ENCODE measurements around the gene MS4A10. TPM values are rescaled to one million over a fixed set of nuclear protein-coding genes. Genes with fewer than 3 reads are reported as not detected.

MS4A10 gene
- total and polyA plus RNA-seq, 2 donors (not counting 1 experiment from before 2014, with no cell fraction given): not detected

- Histone ChIP-seq H2AFZ (ENCODE audit: insufficient read depth, low read depth, low read length, poor library complexity, severe bottlenecking) (no peak overlapping the region), H3K9ac (ENCODE audit: low read length) (no peak overlapping the region), H3K4me1 (ENCODE audit: control insufficient read depth in 2 of 2, insufficient read depth in 2 of 2, low read length in 2 of 2) (no peaks in the 10 kb centered on the region), H3K27me3 (replicated peaks in 1 of 4; ENCODE audit: control extremely low read depth in 1 of 4, control insufficient read depth in 3 of 4, insufficient read depth in 4 of 4, low read length in 3 of 4) (no peaks in the 10 kb centered on the region), H3K27ac (ENCODE audit: low read length in 2 of 2) (no peak overlapping the region), H3K9me3 (ENCODE audit: control extremely low read depth in 1 of 3, control insufficient read depth in 2 of 3, insufficient read depth in 1 of 3, low read length in 2 of 3) (no peaks in the 10 kb centered on the region), H3K36me3 (replicated peaks in 1 of 2; ENCODE audit: control extremely low read depth in 1 of 2, control insufficient read depth in 1 of 2, extremely low read depth in 1 of 2, insufficient read depth in 2 of 2, low read length in 1 of 2) (no peaks in the 10 kb centered on the region), H3K4me2 (replicated peaks; ENCODE audit: low read depth, low read length, poor library complexity, severe bottlenecking) (no peak overlapping the region), H3K4me3 (ENCODE audit: control extremely low read depth in 1 of 5, extremely low read depth in 1 of 5, insufficient read depth in 1 of 5, low read depth in 2 of 5, low read length in 4 of 5) (no peak overlapping the region), H4K20me1 (ENCODE audit: control insufficient read depth, insufficient read depth, low read length, poor library complexity, severe bottlenecking) (no peaks in the 10 kb centered on the region), H3K79me2 (ENCODE audit: control insufficient read depth, insufficient read depth, low read length) (no peaks in the 10 kb centered on the region)
- TF ChIP-seq CTCF (IDR thresholded peaks at IDR 0.05) (no peak), EZH2 (IDR thresholded peaks at IDR 0.05; ENCODE audit: borderline replicate concordance, insufficient read depth, low read depth, low read length, poor library complexity, severe bottlenecking) (no peak)
- Mint-ChIP-seq H3K27ac (no peak overlapping the region), H3K9me3 (ENCODE audit: insufficient read depth) (no peaks in the 10 kb centered on the region), H3K4me3 (no peak overlapping the region), H3K27me3 (no peaks in the 10 kb centered on the region), H3K4me1 (no peaks in the 10 kb centered on the region)
- POLR2A ChIA-PET: no interaction called here
- ATAC-seq (ENCODE audit: low read depth) (no peak), DNase-seq (no peak)
- intact Hi-C loops (cut with micrococcal nuclease): no loop called here
- WGBS (ENCODE audit: insufficient coverage): 83% methylated on average over 1 of the region's 4 CpGs
- CTCF ChIA-PET: interaction anchor here (0.9 to 1.6 kb wide), 2 partner anchors 12 to 39 kb away, joined by 4 to 6 read pairs; no protein-coding TSS in a partner anchor
Observed at GRCh38 chr11:60791153-60791933, 6.2 kb downstream of the MS4A10 start.

GRCh38 chr11:60792521-60792920, 7.4 kb downstream of the MS4A10 start:
- Mint-ChIP-seq H3K4me1 (no peaks in the 10 kb centered on the region), H3K4me3 (no peak overlapping the region), H3K27me3 (no peaks in the 10 kb centered on the region), H3K27ac (no peak overlapping the region), H3K9me3 (ENCODE audit: insufficient read depth) (no peaks in the 10 kb centered on the region)
- intact Hi-C loops (cut with micrococcal nuclease): no loop called here
- Histone ChIP-seq H3K27ac (ENCODE audit: low read length in 2 of 2) (no peak overlapping the region), H3K79me2 (ENCODE audit: control insufficient read depth, insufficient read depth, low read length) (no peaks in the 10 kb centered on the region), H3K27me3 (replicated peaks in 1 of 4; ENCODE audit: control extremely low read depth in 1 of 4, control insufficient read depth in 3 of 4, insufficient read depth in 4 of 4, low read length in 3 of 4) (no peaks in the 10 kb centered on the region), H2AFZ (ENCODE audit: insufficient read depth, low read depth, low read length, poor library complexity, severe bottlenecking) (no peak overlapping the region), H3K9me3 (ENCODE audit: control extremely low read depth in 1 of 3, control insufficient read depth in 2 of 3, insufficient read depth in 1 of 3, low read length in 2 of 3) (no peaks in the 10 kb centered on the region), H3K36me3 (replicated peaks in 1 of 2; ENCODE audit: control extremely low read depth in 1 of 2, control insufficient read depth in 1 of 2, extremely low read depth in 1 of 2, insufficient read depth in 2 of 2, low read length in 1 of 2) (no peaks in the 10 kb centered on the region), H3K4me1 (ENCODE audit: control insufficient read depth in 2 of 2, insufficient read depth in 2 of 2, low read length in 2 of 2) (no peaks in the 10 kb centered on the region), H3K4me3 (ENCODE audit: control extremely low read depth in 1 of 5, extremely low read depth in 1 of 5, insufficient read depth in 1 of 5, low read depth in 2 of 5, low read length in 4 of 5) (no peak overlapping the region), H4K20me1 (ENCODE audit: control insufficient read depth, insufficient read depth, low read length, poor library complexity, severe bottlenecking) (no peaks in the 10 kb centered on the region), H3K9ac (ENCODE audit: low read length) (no peak overlapping the region), H3K4me2 (replicated peaks; ENCODE audit: low read depth, low read length, poor library complexity, severe bottlenecking) (no peak overlapping the region)
- POLR2A ChIA-PET: no interaction called here
- TF ChIP-seq EZH2 (IDR thresholded peaks at IDR 0.05; ENCODE audit: borderline replicate concordance, insufficient read depth, low read depth, low read length, poor library complexity, severe bottlenecking) (no peak), CTCF (IDR thresholded peaks at IDR 0.05) (no peak)
- 91% methylated on average over 3 of the region's 3 CpGs for WGBS (ENCODE audit: insufficient coverage)
- no peak for ATAC-seq (ENCODE audit: low read depth)
- CTCF ChIA-PET: no interaction called here
- DNase-seq: no peak

Measured in B cell (primary cell).